KMS-11 (cell line): ENCODE data around the gene MYO5C.

Experiments used
- H2AFZ ChIP-seq: fragments of 200-600 bp; sonication (generic); 2 replicates; pipeline ENCODE4 v1.6.1; 2016; ENCODE audit warnings: antibody characterized with exemption, mixed run types, low read depth
- H3K27ac ChIP-seq: fragments of 200-600 bp; sonication (generic); 2 replicates; pipeline ENCODE4 v1.6.1; 2016; ENCODE audit warnings: mild to moderate bottlenecking, mixed run types
- H3K27me3 ChIP-seq: fragments of 200-600 bp; sonication (generic); 2 replicates; pipeline ENCODE4 v1.6.1; 2017; ENCODE audit warnings: mild to moderate bottlenecking, low read depth, mixed run types, moderate library complexity; ENCODE audit not compliant: insufficient read depth
- H3K36me3 ChIP-seq: fragments of 200-600 bp; sonication (generic); 2 replicates; pipeline ENCODE4 v1.6.1; 2017; ENCODE audit warnings: mild to moderate bottlenecking, mixed run types; ENCODE audit not compliant: insufficient read depth
- H3K4me1 ChIP-seq: fragments of 200-600 bp; sonication (generic); 2 replicates; pipeline ENCODE4 v1.6.1; 2016; ENCODE audit warnings: mild to moderate bottlenecking, low read depth, mixed run types; ENCODE audit not compliant: poor library complexity, severe bottlenecking
- H3K4me2 ChIP-seq: fragments of 200-600 bp; sonication (generic); 2 replicates; pipeline ENCODE4 v1.7.0; 2016; ENCODE audit warnings: mild to moderate bottlenecking, mixed run types
- H3K4me3 ChIP-seq: fragments of 200-600 bp; sonication (generic); IDR thresholded peaks from 2 replicates; pipeline ENCODE4 v1.6.1; 2017; ENCODE audit warnings: low read depth, low read length, mixed read lengths; ENCODE audit not compliant: insufficient read depth
- H3K79me2 ChIP-seq: fragments of 200-600 bp; sonication (generic); 2 replicates; pipeline ENCODE4 v1.6.1; 2016; ENCODE audit warnings: low read depth, mixed run types; ENCODE audit not compliant: insufficient read depth
- H3K9ac ChIP-seq: fragments of 200-600 bp; sonication (generic); 2 replicates; pipeline ENCODE4 v1.6.1; 2016; ENCODE audit warnings: mild to moderate bottlenecking, mixed run types
- H4K20me1 ChIP-seq: fragments of 200-600 bp; sonication (generic); 2 replicates; pipeline ENCODE4 v1.6.1; 2016; ENCODE audit warnings: mild to moderate bottlenecking, mixed run types; ENCODE audit not compliant: insufficient read depth
- TF ChIP-seq, protein P1 (sequence below): fragments of 200-600 bp; sonication (generic); conservative IDR thresholded peaks from 2 replicates; pipeline ENCODE4 v1.6.1; 2017; ENCODE audit warnings: low read depth, mild to moderate bottlenecking, antibody characterized with exemption, low read length, moderate library complexity, mixed read lengths

Gene MYO5C

GRCh38 chr15:52307847-52308246 lies 12.2 kb upstream of the MYO5C start:
- TF ChIP-seq, protein P1, sequence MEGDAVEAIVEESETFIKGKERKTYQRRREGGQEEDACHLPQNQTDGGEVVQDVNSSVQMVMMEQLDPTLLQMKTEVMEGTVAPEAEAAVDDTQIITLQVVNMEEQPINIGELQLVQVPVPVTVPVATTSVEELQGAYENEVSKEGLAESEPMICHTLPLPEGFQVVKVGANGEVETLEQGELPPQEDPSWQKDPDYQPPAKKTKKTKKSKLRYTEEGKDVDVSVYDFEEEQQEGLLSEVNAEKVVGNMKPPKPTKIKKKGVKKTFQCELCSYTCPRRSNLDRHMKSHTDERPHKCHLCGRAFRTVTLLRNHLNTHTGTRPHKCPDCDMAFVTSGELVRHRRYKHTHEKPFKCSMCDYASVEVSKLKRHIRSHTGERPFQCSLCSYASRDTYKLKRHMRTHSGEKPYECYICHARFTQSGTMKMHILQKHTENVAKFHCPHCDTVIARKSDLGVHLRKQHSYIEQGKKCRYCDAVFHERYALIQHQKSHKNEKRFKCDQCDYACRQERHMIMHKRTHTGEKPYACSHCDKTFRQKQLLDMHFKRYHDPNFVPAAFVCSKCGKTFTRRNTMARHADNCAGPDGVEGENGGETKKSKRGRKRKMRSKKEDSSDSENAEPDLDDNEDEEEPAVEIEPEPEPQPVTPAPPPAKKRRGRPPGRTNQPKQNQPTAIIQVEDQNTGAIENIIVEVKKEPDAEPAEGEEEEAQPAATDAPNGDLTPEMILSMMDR: no peak
- Histone ChIP-seq H4K20me1 (no peaks in the 10 kb centered on the region), H2AFZ (no peak overlapping the region), H3K4me1 (no peaks in the 10 kb centered on the region), H3K4me2 (no peak overlapping the region), H3K4me3 (no peak overlapping the region), H3K27me3 (no peaks in the 10 kb centered on the region), H3K36me3 (no peaks in the 10 kb centered on the region), H3K79me2 (no peaks in the 10 kb centered on the region), H3K27ac (no peak overlapping the region), H3K9ac (no peak overlapping the region)

DNA sequence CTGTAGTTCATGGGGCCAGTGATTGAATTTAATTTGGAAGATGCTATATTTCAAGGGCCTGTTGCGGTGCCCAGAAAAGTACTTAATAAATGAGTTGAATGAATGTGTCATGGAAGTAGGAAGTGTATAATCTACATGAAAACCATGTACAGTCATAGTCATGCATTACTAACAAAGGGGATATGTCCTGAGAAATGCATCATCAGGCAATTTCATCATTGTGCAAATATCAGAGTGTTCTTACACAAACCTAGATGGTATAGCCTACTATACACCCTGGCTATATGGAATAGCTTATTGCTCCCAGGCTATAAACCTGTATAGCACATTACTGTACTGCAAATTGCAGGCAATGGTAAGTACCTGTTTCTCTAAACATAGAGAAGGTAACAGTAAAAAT lies 10.7 kb upstream of the MYO5C start:
- Histone ChIP-seq H3K9ac (no peak overlapping the region), H3K79me2 (no peaks in the 10 kb centered on the region)

DNA sequence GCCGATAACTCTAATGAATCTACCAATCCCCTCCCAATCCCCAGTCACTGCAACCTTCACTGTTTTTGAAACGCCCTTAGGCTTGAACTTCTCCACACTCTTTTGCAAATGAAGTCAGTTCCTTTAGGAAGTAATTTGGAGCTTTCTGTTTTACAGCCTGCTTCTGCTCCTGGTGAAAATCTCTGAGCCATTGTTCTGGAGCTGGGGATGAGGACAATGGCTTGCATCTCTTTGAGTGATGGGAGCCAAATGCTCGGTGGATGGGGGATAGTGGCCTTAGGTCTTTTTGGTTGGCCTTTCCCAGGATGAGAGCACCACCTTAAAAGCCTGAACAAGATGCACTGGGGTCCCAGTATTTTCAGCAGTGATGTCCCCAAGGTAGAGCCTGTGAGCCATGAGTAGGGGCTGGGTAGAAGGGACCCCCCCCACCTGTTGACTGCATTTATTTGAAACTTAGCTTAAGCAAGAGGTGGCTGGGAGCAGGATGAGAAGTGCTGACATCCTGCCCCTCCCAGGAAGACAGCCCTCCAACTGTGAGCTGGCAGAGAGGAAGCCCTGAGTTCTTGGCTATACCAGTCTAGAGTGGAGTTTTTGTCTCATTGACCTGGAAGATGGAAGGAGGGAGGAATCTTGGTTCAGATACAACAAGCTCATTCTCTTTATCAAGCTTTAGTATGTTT lies 7.6 kb upstream of the MYO5C start:
- Histone ChIP-seq H3K36me3 (no peaks in the 10 kb centered on the region), H3K27ac (no peak overlapping the region), H4K20me1 (no peaks in the 10 kb centered on the region), H3K4me2 (no peak overlapping the region), H3K79me2 (no peaks in the 10 kb centered on the region), H3K9ac (no peak overlapping the region), H3K4me1 (no peaks in the 10 kb centered on the region), H2AFZ (no peak overlapping the region), H3K4me3 (no peak overlapping the region), H3K27me3 (no peaks in the 10 kb centered on the region)
- TF ChIP-seq, protein P1: no peak

More for the DNA sequence above, 10.7 kb upstream of the MYO5C start:
- Histone ChIP-seq H4K20me1 (no peaks in the 10 kb centered on the region), H3K4me1 (no peaks in the 10 kb centered on the region), H3K27me3 (no peaks in the 10 kb centered on the region), H3K4me2 (no peak overlapping the region), H2AFZ (no peak overlapping the region), H3K27ac (no peak overlapping the region), H3K4me3 (no peak overlapping the region), H3K36me3 (no peaks in the 10 kb centered on the region)
- TF ChIP-seq, protein P1: no peak

GRCh38 chr15:52301265-52301847 lies 5.8 kb upstream of the MYO5C start:
- Histone ChIP-seq H3K9ac (no peak overlapping the region), H3K4me2 (no peak overlapping the region), H2AFZ (no peak overlapping the region), H3K4me1 (no peaks in the 10 kb centered on the region), H3K27ac (no peak overlapping the region), H4K20me1 (no peaks in the 10 kb centered on the region), H3K36me3 (no peaks in the 10 kb centered on the region), H3K4me3 (no peak overlapping the region), H3K27me3 (no peaks in the 10 kb centered on the region), H3K79me2 (no peaks in the 10 kb centered on the region)
- TF ChIP-seq, protein P1: no peak
